ENCODE data around the gene SNAP29.
"Not testable (repeated sequence)": the region's sequence is repeated elsewhere in the genome, so short reads cannot be mapped to it uniquely, and the experiment has no call there.

SNAP29 gene

DNA sequence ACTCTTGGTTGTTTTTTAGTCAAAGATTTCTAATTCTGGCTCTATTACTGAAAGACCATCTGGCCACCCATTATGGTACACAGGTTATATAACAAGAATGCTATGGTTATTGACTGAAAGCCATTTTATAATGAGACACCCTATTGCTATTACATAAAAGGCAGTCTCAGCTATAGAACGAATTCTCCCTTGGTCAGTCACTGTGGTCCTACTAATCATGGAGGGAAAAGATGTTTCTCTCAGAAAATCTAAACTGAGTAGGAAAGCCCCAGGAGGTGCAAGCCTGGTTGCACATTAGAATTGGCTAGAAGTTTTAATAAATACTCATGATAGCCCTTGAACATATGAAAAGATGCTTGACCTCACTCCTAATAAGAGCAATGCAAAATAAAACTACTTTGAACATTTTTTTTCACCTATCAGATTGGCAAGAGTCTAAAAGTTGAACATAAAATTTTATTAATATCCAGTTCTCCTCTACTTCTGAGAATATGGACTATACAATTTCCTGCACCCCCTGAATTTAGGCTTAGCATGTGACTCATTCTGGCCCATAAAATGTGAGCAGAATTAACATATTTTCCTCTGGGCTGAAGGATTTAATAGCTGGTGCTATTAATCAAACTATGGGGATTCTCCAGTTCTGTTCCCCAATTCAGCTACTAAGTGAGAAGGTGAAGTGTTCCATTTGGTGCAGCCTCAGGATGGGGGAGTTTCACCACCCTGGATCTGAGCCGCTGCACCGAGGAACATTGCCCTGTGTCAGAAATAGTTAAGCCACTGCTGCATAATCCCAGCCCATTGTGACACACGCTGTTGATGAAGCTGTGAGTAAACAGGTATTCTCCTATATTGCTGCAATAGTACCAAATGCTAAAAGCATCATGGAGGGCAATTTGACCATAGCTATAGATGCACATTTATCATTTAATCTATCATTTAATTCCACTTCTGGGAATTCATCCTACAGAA lies 46.9 kb downstream of the SNAP29 start:
- TF ChIP-seq, protein P1, sequence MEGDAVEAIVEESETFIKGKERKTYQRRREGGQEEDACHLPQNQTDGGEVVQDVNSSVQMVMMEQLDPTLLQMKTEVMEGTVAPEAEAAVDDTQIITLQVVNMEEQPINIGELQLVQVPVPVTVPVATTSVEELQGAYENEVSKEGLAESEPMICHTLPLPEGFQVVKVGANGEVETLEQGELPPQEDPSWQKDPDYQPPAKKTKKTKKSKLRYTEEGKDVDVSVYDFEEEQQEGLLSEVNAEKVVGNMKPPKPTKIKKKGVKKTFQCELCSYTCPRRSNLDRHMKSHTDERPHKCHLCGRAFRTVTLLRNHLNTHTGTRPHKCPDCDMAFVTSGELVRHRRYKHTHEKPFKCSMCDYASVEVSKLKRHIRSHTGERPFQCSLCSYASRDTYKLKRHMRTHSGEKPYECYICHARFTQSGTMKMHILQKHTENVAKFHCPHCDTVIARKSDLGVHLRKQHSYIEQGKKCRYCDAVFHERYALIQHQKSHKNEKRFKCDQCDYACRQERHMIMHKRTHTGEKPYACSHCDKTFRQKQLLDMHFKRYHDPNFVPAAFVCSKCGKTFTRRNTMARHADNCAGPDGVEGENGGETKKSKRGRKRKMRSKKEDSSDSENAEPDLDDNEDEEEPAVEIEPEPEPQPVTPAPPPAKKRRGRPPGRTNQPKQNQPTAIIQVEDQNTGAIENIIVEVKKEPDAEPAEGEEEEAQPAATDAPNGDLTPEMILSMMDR (IDR thresholded peaks at IDR 0.05): no peak
- no peak for TF ChIP-seq ZFX (IDR thresholded peaks at IDR 0.05; ENCODE audit: borderline replicate concordance)
- no peak overlapping the region for H3K27ac ChIP-seq

DNA sequence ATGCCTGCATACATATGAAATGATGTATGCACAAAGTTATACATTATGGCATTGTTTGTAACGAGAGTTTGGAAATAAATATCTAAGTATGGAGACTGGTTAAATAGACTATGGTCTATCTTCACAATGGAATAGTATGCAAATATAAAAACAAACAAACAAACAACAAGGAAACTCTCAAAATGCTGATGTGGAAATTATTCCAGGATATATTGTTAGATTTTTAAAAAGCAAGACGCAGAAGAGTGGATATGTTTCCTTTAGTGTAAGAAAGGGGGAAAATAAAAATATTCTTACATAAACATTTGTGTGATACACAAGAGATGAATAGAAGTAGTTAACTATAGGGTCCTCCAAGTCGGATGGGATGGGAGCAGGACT lies 47.6 kb downstream of the SNAP29 start:
- no peak overlapping the region for H3K27ac ChIP-seq
- no peak for TF ChIP-seq ZFX (IDR thresholded peaks at IDR 0.05; ENCODE audit: borderline replicate concordance)
- TF ChIP-seq, protein P1 (IDR thresholded peaks at IDR 0.05): no peak

DNA sequence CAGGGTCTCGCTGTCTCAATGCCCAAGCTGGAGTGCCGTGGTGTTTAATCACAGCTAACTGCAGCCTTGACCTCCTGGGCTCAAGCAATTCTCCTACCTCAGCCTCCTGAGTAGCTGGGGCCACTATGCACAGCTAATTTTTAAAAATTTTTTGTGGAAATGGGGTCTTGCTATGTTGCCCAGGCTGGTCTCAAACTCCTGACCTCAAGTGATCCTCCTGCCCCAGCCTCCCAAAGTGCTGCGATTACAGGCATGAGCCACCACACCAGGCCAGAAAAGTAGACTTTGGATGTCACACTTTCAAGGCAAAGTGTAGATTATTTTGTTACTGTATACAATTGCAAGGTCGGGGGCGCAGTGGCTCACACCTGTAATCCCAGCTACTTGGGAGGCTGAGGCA lies 49.9 kb downstream of the SNAP29 start:
- H3K27ac ChIP-seq: not testable (repeated sequence)

DNA sequence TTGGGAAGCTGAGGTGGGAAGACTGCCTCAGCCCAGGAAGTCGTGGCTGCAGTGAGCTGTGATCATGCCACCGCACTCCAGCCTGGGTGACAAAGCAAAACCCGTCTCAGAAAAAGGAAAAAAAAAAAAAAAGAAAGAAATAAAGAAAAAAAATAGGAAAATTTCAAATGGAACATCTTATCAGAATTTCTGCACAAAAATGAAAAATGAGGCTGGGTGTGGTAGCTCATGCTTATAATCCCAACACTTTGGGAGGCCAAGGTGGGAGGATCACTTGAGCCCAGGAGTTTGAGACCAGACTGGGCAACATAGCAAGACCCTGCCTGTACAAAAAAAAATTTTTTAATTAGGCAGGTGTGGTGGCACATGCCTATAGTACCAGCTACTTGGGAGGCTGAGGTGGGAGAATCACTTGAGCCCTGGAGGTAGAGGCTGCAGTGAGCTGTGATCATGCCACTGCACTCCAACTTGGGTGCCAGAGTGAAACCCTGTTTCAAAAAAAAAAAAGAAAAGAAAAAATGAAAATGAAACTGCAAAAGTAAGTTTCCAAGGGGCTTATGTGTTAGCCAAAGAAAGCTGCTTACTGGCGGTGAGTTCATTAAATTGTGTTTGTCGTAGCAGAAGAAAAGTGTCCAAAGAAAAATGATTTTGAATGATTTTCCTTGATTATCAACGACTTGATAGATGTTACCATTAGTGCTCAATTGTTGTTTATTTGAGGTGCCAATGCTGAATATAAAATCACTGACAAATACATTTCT lies 50.9 kb downstream of the SNAP29 start:
- H3K27ac ChIP-seq: no peak overlapping the region

DNA sequence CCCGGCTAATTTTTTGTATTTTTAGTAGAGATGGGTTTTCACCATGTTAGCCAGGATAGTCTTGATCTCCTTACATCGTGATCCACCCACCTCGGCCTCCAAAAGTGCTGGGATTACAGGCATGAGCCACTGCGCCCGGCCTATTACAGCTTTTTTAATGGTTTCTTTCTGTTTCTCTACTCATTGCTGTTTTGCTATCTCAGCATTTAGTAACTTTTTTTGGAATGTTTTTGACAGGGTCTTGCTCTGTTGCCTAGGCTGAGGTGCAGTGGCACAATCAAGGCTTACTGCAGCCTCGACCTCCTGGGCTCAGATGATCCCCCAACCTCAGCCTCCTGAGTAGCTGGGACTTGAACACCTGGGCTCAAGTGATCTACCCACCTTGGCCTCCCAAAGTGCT lies 53.7 kb downstream of the SNAP29 start:
- TF ChIP-seq, protein P1 (IDR thresholded peaks at IDR 0.05): no peak
- no peak for TF ChIP-seq ZFX (IDR thresholded peaks at IDR 0.05; ENCODE audit: borderline replicate concordance)
- no peak overlapping the region for H3K27ac ChIP-seq

More for the DNA sequence above, 50.9 kb downstream of the SNAP29 start:
- TF ChIP-seq, protein P1 (IDR thresholded peaks at IDR 0.05): no peak
- no peak for TF ChIP-seq ZFX (IDR thresholded peaks at IDR 0.05; ENCODE audit: borderline replicate concordance)

DNA sequence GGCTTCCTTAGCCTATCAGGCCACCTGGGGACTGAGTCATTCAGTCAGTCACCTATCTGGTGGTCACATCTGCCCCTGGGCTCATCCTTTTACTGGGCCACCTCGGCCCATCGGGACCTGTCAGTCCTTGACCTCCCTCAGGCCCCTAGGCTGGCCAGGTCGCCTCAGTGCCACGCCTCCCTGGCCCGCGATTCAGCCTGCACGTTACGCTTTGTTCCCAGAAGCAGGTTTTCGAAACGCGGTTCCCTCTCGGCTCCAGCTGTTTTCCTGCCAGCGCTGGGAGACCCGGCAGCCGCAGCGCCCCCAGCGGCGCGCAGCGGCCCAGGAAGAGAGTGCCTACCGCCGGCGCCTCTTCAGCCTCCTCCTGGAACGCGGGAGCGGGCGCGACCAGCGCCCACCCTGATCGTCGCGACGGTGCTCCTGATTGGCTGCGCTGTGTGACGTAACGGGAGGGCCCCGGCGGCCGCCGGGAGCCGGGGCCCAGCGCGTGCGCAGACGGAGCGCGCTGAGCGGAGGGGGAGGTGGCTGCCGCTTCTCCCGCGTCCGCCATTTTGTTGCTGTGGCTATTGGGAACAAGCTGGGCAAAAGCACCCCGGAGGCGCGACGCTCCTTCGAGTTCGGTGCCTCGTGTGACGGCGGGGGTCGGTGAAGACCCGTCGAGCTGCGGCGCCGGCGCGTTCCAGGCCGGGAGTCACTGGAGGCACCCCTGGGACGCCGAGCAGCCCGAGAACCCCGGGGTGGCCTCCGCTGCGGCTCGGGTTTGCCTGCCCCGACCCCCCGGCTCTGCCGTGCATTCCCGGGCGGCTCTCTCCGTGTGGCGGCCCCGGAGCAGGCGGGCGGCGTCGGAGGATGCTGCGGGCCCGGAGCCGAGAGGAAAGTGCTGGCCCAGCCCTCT lies 58.4 kb downstream of the SNAP29 start, which contains the start of gene CRKL:
CRKL (plus strand) TSS at position 492 of the 895 bp plus-strand sequence. CDS start 528 bp downstream, outside the sequence.
- peak within 1 kb of the TSS; percentile 88 for H3K27ac ChIP-seq
- TF ChIP-seq, protein P1 (IDR thresholded peaks at IDR 0.05): peak; percentile 99
- TF ChIP-seq ZFX (IDR thresholded peaks at IDR 0.05; ENCODE audit: borderline replicate concordance): no peak

DNA sequence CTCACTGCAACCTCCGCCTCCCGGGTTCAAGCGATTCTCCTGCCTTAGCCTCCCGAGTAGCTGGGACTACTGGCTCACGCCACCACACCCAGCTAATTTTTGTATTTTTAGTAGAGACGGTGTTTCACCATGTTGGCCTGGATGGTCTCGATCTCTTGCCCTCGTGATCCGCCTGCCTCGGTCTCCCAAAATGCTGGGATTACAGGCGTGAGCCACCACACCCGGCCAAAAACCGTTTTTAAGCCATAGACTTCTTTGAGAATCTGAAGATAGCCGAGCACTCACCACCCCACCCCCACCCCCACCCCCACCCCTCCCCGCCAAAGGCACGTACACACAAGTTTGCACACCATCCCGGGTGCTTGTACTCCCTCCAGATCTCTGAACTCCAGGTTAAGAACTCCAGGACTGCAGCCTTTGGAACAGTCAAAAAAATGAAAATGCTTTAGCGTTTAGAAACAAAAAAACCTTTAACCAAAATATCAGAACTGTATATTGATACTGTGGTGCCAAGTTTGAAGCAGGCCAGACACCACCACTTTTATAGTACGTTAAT lies 59.9 kb downstream of the SNAP29 start:
- TF ChIP-seq ZFX (IDR thresholded peaks at IDR 0.05; ENCODE audit: borderline replicate concordance): no peak
- TF ChIP-seq, protein P1 (IDR thresholded peaks at IDR 0.05): no peak
- peak overlapping the region; percentile 88 for H3K27ac ChIP-seq
